Measurements from ENCODE around the gene IFRD1. TPM values are rescaled to one million over a fixed set of nuclear protein-coding genes. Genes with fewer than 3 reads are reported as not detected.
A peak's percentile ranks its signal among the peaks of the same experiment; 100 is the strongest.

IFRD1 gene
- total RNA-seq (100 to 1,000 TPM in 1 of 2 donors, 10 to 100 TPM in 1; 67.0 to 138 TPM), polyA plus RNA-seq (10 to 100 TPM; 37.6 to 71.4 TPM)
- long read RNA-seq, donor 1, transcript IFRD1-202 (12 exons, 2,290 nt): major isoform, 219 of 303 reads
- long read RNA-seq, donor 1, transcript IFRD1-205 (4 exons, 1,938 nt): minor isoform, 27 of 303 reads
- long read RNA-seq, donor 1, partial matches to known transcripts: 17 of 303 reads
- long read RNA-seq, donor 1, other reads (novel, unspliced or antisense): 38 of 303 reads
- long read RNA-seq, donor 2, transcript IFRD1-202 (12 exons, 2,290 nt): major isoform, 28 of 35 reads
- long read RNA-seq, donor 2, partial matches to known transcripts: 0 of 35 reads
- long read RNA-seq, donor 2, other reads (novel, unspliced or antisense): 5 of 35 reads

GRCh38 chr7:112449902-112450806 lies at the start of gene IFRD1:
IFRD1 (plus strand) TSS chr7:112450460; CDS start chr7:112450689, 229 bp downstream.
- peak; percentile 96 for ATAC-seq (ENCODE audit: low FRiP score)
- DNase-seq: peak; percentile 99 to 100
- 0 to 1% methylated on average over 73 of the region's 73 CpGs for WGBS, 2 donors
- peak within 1 kb of the TSS; percentile 88 to 100 for H3K27ac ChIP-seq (ENCODE audit: low read depth in 1 of 2, low read length in 2 of 2)
- H3K27me3 ChIP-seq (ENCODE audit: control insufficient read depth in 1 of 2, insufficient read depth in 2 of 2, low read length in 1 of 2): no peaks in the 10 kb centered on the region
- H3K9me3 ChIP-seq (ENCODE audit: control insufficient read depth, low read length): no peaks in the 10 kb centered on the region
- intact Hi-C loops (cut with DNase I): loop anchor here in 1 of 2 donors (2.0 kb wide), 2 partner anchors 33 to 243 kb away; partner anchors contain the start of genes DOCK4 and ZNF277
- peak within 1 kb of the TSS; percentile 67 to 98 for H3K4me3 ChIP-seq (ENCODE audit: low read length in 2 of 2)
- no peaks in the 10 kb centered on the region for H3K4me1 ChIP-seq (ENCODE audit: control insufficient read depth in 1 of 2, insufficient read depth in 2 of 2, low read length in 2 of 2)
- no peaks in the 10 kb centered on the region for H3K36me3 ChIP-seq (ENCODE audit: control insufficient read depth in 1 of 2, insufficient read depth in 2 of 2, low read length in 1 of 2)

GRCh38 chr7:112404321-112404720 lies 45.9 kb upstream of the IFRD1 start:
- Histone ChIP-seq H3K27me3 (ENCODE audit: control insufficient read depth in 1 of 2, insufficient read depth in 2 of 2, low read length in 1 of 2) (no peaks in the 10 kb centered on the region), H3K36me3 (ENCODE audit: control insufficient read depth in 1 of 2, insufficient read depth in 2 of 2, low read length in 1 of 2) (no peaks in the 10 kb centered on the region), H3K9me3 (ENCODE audit: control insufficient read depth, low read length) (peaks cover 2% of the 10 kb centered on the region), H3K4me3 (ENCODE audit: low read length in 2 of 2) (no peak overlapping the region), H3K4me1 (ENCODE audit: control insufficient read depth in 1 of 2, insufficient read depth in 2 of 2, low read length in 2 of 2) (no peaks in the 10 kb centered on the region), H3K27ac (ENCODE audit: low read depth in 1 of 2, low read length in 2 of 2) (no peak overlapping the region)
- DNase-seq: no peak
- intact Hi-C loops (cut with DNase I): loop anchor here in 1 of 2 donors (10.0 kb wide), 1 partner anchor 90 kb away; no protein-coding TSS in a partner anchor
- ATAC-seq (ENCODE audit: low FRiP score): no peak

- Histone ChIP-seq H3K4me1 (ENCODE audit: control insufficient read depth in 1 of 2, insufficient read depth in 2 of 2, low read length in 2 of 2) (no peaks in the 10 kb centered on the region), H3K36me3 (ENCODE audit: control insufficient read depth in 1 of 2, insufficient read depth in 2 of 2, low read length in 1 of 2) (no peaks in the 10 kb centered on the region), H3K27me3 (ENCODE audit: control insufficient read depth in 1 of 2, insufficient read depth in 2 of 2, low read length in 1 of 2) (no peaks in the 10 kb centered on the region), H3K27ac (ENCODE audit: low read depth in 1 of 2, low read length in 2 of 2) (no peak overlapping the region), H3K4me3 (ENCODE audit: low read length in 2 of 2) (no peak overlapping the region), H3K9me3 (ENCODE audit: control insufficient read depth, low read length) (peaks cover 2% of the 10 kb centered on the region)
- 96 to 97% methylated on average over 1 of the region's 1 CpG for WGBS, 2 donors
- ATAC-seq (ENCODE audit: low FRiP score) (no peak), DNase-seq (no peak)
- intact Hi-C loops (cut with DNase I): loop anchor here in 1 of 2 donors (10.0 kb wide), 1 partner anchor 90 kb away; no protein-coding TSS in a partner anchor
Observed at GRCh38 chr7:112405286-112405685, 45.0 kb upstream of the IFRD1 start.

GRCh38 chr7:112407261-112407660 lies 43.0 kb upstream of the IFRD1 start:
- Histone ChIP-seq H3K4me1 (ENCODE audit: control insufficient read depth in 1 of 2, insufficient read depth in 2 of 2, low read length in 2 of 2) (no peaks in the 10 kb centered on the region), H3K27ac (ENCODE audit: low read depth in 1 of 2, low read length in 2 of 2) (no peak overlapping the region), H3K9me3 (ENCODE audit: control insufficient read depth, low read length) (peaks cover 2% of the 10 kb centered on the region), H3K36me3 (ENCODE audit: control insufficient read depth in 1 of 2, insufficient read depth in 2 of 2, low read length in 1 of 2) (no peaks in the 10 kb centered on the region), H3K27me3 (ENCODE audit: control insufficient read depth in 1 of 2, insufficient read depth in 2 of 2, low read length in 1 of 2) (no peaks in the 10 kb centered on the region), H3K4me3 (ENCODE audit: low read length in 2 of 2) (no peak overlapping the region)
- no peak for DNase-seq
- intact Hi-C loops (cut with DNase I): loop anchor here in 1 of 2 donors (10.0 kb wide), 1 partner anchor 88 kb away; no protein-coding TSS in a partner anchor
- no peak for ATAC-seq (ENCODE audit: low FRiP score)
- 94 to 98% methylated on average over 1 of the region's 1 CpG for WGBS, 2 donors

DNA sequence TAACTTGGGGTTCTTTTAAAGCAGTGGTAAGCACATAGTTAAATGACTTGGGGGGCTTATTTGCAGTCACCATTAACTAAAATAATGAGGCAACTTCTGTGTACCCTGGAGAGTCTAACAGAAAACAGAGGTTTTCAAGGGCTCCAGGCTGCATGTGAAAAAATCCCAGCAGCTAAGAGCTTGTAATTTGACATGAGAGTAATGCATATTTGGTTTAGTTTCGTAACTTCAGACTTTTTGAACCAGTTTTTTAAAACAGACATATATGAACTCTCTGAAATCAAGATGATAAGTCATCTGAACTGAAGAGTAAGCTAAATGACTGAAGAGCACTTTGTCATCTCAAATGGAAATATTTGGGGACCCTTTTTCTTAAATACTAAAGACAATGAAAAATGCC lies 40.2 kb upstream of the IFRD1 start:
- intact Hi-C loops (cut with DNase I): loop anchor here (10.0 kb wide), 4 partner anchors 85 to 665 kb away; no protein-coding TSS in a partner anchor
- no peak for ATAC-seq (ENCODE audit: low FRiP score)
- H3K4me1 ChIP-seq (ENCODE audit: control insufficient read depth in 1 of 2, insufficient read depth in 2 of 2, low read length in 2 of 2): no peaks in the 10 kb centered on the region
- H3K27ac ChIP-seq (ENCODE audit: low read depth in 1 of 2, low read length in 2 of 2): no peak overlapping the region
- 88 to 94% methylated on average over 1 of the region's 1 CpG for WGBS, 2 donors
- no peaks in the 10 kb centered on the region for H3K36me3 ChIP-seq (ENCODE audit: control insufficient read depth in 1 of 2, insufficient read depth in 2 of 2, low read length in 1 of 2)
- no peak overlapping the region for H3K4me3 ChIP-seq (ENCODE audit: low read length in 2 of 2)
- no peak for DNase-seq
- H3K27me3 ChIP-seq (ENCODE audit: control insufficient read depth in 1 of 2, insufficient read depth in 2 of 2, low read length in 1 of 2): no peaks in the 10 kb centered on the region
- H3K9me3 ChIP-seq (ENCODE audit: control insufficient read depth, low read length): no peaks in the 10 kb centered on the region

- intact Hi-C loops (cut with DNase I): loop anchor here (10.0 kb wide), 4 partner anchors 84 to 666 kb away; no protein-coding TSS in a partner anchor
- ATAC-seq (ENCODE audit: low FRiP score) (peak; percentile 81), DNase-seq (no peak)
- Histone ChIP-seq H3K4me3 (ENCODE audit: low read length in 2 of 2) (no peak overlapping the region), H3K27me3 (ENCODE audit: control insufficient read depth in 1 of 2, insufficient read depth in 2 of 2, low read length in 1 of 2) (no peaks in the 10 kb centered on the region), H3K36me3 (ENCODE audit: control insufficient read depth in 1 of 2, insufficient read depth in 2 of 2, low read length in 1 of 2) (no peaks in the 10 kb centered on the region), H3K9me3 (ENCODE audit: control insufficient read depth, low read length) (no peaks in the 10 kb centered on the region), H3K27ac (ENCODE audit: low read depth in 1 of 2, low read length in 2 of 2) (no peak overlapping the region), H3K4me1 (ENCODE audit: control insufficient read depth in 1 of 2, insufficient read depth in 2 of 2, low read length in 2 of 2) (no peaks in the 10 kb centered on the region)
- 33 to 41% methylated on average over 7 of the region's 7 CpGs for WGBS, 2 donors
Observed at GRCh38 chr7:112411186-112411795, 39.0 kb upstream of the IFRD1 start.

DNA sequence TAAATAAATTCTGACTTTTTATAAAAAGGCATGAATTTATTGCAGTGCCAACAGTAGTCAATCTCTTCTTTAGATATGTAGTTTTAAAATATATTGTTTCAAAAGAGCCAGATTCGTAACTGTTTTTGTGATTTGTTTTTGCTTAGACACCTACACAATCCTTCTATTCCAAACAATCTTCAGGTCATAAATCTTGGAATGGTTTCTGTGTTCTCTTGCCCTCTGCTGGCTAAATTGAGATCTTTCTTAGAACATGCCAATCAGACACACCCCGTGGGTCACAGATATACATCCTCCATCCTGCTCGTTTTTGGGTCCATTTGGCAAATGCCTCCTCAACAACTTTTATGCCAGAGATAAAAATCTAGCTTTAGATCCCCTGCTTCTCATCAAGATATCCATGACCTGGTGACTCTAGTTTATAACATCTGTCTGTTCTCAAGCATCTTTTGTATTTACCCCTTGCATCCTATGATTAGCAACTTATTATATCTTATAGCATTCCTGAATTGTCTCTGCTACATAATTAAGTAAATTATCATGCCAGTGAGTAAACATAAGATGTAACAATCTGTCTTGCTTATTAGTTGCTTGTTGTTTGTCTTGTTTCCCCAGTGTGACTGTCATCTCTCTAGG lies 35.3 kb upstream of the IFRD1 start:
- no peaks in the 10 kb centered on the region for H3K36me3 ChIP-seq (ENCODE audit: control insufficient read depth in 1 of 2, insufficient read depth in 2 of 2, low read length in 1 of 2)
- no peak overlapping the region for H3K4me3 ChIP-seq (ENCODE audit: low read length in 2 of 2)
- intact Hi-C loops (cut with DNase I): loop anchor here (10.0 kb wide), 4 partner anchors 80 to 670 kb away; no protein-coding TSS in a partner anchor
- H3K9me3 ChIP-seq (ENCODE audit: control insufficient read depth, low read length): no peaks in the 10 kb centered on the region
- DNase-seq (no peak), ATAC-seq (ENCODE audit: low FRiP score) (no peak)
- WGBS, 2 donors: 3 to 4% methylated on average over 3 of the region's 3 CpGs
- H3K4me1 ChIP-seq (ENCODE audit: control insufficient read depth in 1 of 2, insufficient read depth in 2 of 2, low read length in 2 of 2): no peaks in the 10 kb centered on the region
- no peaks in the 10 kb centered on the region for H3K27me3 ChIP-seq (ENCODE audit: control insufficient read depth in 1 of 2, insufficient read depth in 2 of 2, low read length in 1 of 2)
- no peak overlapping the region for H3K27ac ChIP-seq (ENCODE audit: low read depth in 1 of 2, low read length in 2 of 2)

DNA sequence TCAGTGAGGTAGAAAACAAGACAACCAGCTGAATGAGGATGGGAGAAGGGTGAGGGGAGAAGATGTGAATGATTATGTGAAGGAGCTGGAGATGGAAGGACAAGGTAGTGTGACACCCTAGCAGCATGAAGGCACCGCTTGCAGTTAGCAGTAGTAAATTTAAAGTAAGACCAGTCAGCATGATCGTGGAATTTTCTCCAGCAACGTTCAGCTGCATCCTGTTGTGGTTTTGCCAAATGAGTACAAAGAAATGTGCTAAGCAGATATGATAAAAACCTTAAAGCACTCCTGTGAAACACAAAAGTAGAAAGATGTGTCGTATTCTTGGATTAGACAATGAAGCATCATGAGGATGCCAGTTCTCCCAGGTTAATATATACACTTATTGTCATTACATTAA lies 34.1 kb upstream of the IFRD1 start:
- ATAC-seq (ENCODE audit: low FRiP score) (no peak), DNase-seq (no peak)
- no peak overlapping the region for H3K27ac ChIP-seq (ENCODE audit: low read depth in 1 of 2, low read length in 2 of 2)
- no peaks in the 10 kb centered on the region for H3K36me3 ChIP-seq (ENCODE audit: control insufficient read depth in 1 of 2, insufficient read depth in 2 of 2, low read length in 1 of 2)
- 71 to 77% methylated on average over 4 of the region's 4 CpGs for WGBS, 2 donors
- no peaks in the 10 kb centered on the region for H3K4me1 ChIP-seq (ENCODE audit: control insufficient read depth in 1 of 2, insufficient read depth in 2 of 2, low read length in 2 of 2)
- no peak overlapping the region for H3K4me3 ChIP-seq (ENCODE audit: low read length in 2 of 2)
- intact Hi-C loops (cut with DNase I): loop anchor here (10.0 kb wide), 4 partner anchors 79 to 671 kb away; no protein-coding TSS in a partner anchor
- H3K27me3 ChIP-seq (ENCODE audit: control insufficient read depth in 1 of 2, insufficient read depth in 2 of 2, low read length in 1 of 2): no peaks in the 10 kb centered on the region
- H3K9me3 ChIP-seq (ENCODE audit: control insufficient read depth, low read length): no peaks in the 10 kb centered on the region
